Measurements from ENCODE around the gene TNFRSF14.

Gene TNFRSF14

GRCh38 chr1:2512862-2513421 is 43.2 kb upstream of the TNFRSF14 start:
- Histone ChIP-seq H3K27me3 (ENCODE audit: insufficient read depth, poor library complexity, severe bottlenecking) (no peaks in the 10 kb centered on the region), H3K4me3 (replicated peaks; ENCODE audit: insufficient read depth, low read length) (no peak overlapping the region), H3K27ac (replicated peaks) (no peak overlapping the region)
- TF ChIP-seq SPI1 (IDR thresholded peaks at IDR 0.05; ENCODE audit: borderline replicate concordance, low read depth) (no peak), CTCF (IDR thresholded peaks at IDR 0.05; ENCODE audit: insufficient read depth, low read length) (no peak), POLR2AphosphoS5 (IDR thresholded peaks at IDR 0.05; ENCODE audit: low read depth) (no peak), GABPA (IDR thresholded peaks at IDR 0.05; ENCODE audit: low read depth) (no peak)
- TF ChIP-seq, protein P1, sequence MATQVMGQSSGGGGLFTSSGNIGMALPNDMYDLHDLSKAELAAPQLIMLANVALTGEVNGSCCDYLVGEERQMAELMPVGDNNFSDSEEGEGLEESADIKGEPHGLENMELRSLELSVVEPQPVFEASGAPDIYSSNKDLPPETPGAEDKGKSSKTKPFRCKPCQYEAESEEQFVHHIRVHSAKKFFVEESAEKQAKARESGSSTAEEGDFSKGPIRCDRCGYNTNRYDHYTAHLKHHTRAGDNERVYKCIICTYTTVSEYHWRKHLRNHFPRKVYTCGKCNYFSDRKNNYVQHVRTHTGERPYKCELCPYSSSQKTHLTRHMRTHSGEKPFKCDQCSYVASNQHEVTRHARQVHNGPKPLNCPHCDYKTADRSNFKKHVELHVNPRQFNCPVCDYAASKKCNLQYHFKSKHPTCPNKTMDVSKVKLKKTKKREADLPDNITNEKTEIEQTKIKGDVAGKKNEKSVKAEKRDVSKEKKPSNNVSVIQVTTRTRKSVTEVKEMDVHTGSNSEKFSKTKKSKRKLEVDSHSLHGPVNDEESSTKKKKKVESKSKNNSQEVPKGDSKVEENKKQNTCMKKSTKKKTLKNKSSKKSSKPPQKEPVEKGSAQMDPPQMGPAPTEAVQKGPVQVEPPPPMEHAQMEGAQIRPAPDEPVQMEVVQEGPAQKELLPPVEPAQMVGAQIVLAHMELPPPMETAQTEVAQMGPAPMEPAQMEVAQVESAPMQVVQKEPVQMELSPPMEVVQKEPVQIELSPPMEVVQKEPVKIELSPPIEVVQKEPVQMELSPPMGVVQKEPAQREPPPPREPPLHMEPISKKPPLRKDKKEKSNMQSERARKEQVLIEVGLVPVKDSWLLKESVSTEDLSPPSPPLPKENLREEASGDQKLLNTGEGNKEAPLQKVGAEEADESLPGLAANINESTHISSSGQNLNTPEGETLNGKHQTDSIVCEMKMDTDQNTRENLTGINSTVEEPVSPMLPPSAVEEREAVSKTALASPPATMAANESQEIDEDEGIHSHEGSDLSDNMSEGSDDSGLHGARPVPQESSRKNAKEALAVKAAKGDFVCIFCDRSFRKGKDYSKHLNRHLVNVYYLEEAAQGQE (IDR thresholded peaks at IDR 0.05; ENCODE audit: insufficient replicate concordance, low read depth), result no peak
- DNase-seq (ENCODE audit: low read depth in 1 of 2, low spot score in 1 of 2), result no peak

DNA sequence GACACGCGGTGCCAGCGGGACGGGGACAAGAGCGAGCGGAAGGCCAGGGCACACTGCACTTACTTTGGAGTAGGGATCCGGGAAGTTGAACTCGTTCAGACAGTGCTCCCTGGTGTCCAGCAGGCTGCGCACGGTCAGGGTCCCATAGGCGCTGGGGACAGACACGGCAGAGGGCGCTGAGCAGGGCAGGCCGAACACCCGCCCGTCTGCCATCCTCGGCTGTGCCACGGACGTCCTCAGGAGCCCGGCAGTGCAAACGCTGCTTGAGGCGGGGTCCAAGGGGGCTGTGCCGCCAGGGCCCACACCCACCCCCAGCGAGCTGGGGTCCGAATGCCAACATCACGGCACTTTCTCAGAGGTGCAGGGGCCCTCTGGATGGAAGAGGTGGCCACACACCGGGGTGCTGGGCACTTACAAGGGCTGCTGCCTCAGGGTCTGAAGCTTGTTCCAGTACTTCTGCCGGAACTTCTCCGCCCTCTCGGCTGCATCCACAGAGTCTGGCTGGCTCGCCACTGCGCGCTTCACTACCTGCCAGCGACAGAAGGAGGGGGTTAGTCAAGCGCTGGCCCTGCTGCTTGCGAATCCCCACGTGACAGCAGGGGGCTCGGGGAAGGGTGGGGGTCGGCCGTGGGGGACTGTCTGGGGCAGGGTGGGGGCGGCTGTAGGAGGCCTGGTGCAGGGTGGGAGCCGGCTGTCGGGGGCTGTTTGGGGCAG is 42.1 kb upstream of the TNFRSF14 start:
- TF ChIP-seq CTCF (IDR thresholded peaks at IDR 0.05; ENCODE audit: insufficient read depth, low read length) (no peak), SPI1 (IDR thresholded peaks at IDR 0.05; ENCODE audit: borderline replicate concordance, low read depth) (no peak), GABPA (IDR thresholded peaks at IDR 0.05; ENCODE audit: low read depth) (no peak), POLR2AphosphoS5 (IDR thresholded peaks at IDR 0.05; ENCODE audit: low read depth) (no peak)
- TF ChIP-seq, protein P1 (IDR thresholded peaks at IDR 0.05; ENCODE audit: insufficient replicate concordance, low read depth), result no peak
- DNase-seq (ENCODE audit: low read depth in 1 of 2, low spot score in 1 of 2), result no peak
- H3K27me3 ChIP-seq (ENCODE audit: insufficient read depth, poor library complexity, severe bottlenecking), result no peaks in the 10 kb centered on the region
- H3K4me3 ChIP-seq (replicated peaks; ENCODE audit: insufficient read depth, low read length), result no peak overlapping the region
- no peak overlapping the region for H3K27ac ChIP-seq (replicated peaks)

DNA sequence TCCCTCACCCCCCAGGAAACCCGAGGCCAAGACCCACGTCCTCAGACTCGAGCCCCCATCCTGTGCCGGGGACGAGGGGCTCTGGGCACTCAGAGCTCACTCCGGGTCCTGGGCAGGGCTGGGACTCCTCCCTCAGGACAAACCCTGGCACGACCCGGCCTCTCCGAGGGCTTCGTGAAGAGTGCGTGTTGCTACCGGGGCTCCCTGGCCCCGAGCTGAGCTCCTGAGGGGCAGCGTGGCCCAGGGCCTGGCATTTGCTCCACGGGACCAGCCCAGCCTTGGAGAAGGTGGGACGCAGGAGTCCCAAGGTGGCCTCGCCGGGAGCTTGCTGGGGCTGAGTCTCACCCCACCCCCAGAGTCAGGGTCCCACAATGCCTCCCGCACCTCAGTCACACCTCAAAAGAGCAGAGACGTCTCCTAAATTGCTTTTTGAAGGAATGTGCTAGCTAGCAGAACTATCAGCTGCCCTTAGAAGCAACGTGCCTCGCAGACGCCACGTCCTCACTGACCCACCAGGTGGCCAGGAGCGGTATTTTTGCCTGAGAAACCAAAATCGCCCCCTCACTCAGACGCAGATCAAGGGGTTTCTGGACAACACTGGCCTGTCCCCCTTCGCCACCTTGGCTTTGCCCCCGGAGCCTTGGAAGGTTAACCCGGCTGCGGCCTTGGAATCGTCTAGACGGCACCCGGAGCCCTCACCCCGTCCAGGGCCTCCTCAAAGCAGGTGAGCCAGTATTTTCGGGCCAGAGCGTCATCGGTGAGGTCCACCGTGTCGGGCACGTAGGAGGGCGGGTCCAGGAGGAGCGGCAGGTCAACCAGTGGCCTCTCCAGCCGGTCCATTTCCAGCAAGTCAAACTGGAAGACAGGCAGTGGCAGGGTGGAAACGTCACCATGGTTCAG is 41.1 kb upstream of the TNFRSF14 start:
- no peak overlapping the region for H3K27ac ChIP-seq (replicated peaks)
- DNase-seq (ENCODE audit: low read depth in 1 of 2, low spot score in 1 of 2), result no peak
- TF ChIP-seq SPI1 (IDR thresholded peaks at IDR 0.05; ENCODE audit: borderline replicate concordance, low read depth) (no peak), CTCF (IDR thresholded peaks at IDR 0.05; ENCODE audit: insufficient read depth, low read length) (no peak), POLR2AphosphoS5 (IDR thresholded peaks at IDR 0.05; ENCODE audit: low read depth) (no peak), GABPA (IDR thresholded peaks at IDR 0.05; ENCODE audit: low read depth) (no peak)
- TF ChIP-seq, protein P1 (IDR thresholded peaks at IDR 0.05; ENCODE audit: insufficient replicate concordance, low read depth), result no peak
- H3K4me3 ChIP-seq (replicated peaks; ENCODE audit: insufficient read depth, low read length), result no peak overlapping the region
- no peaks in the 10 kb centered on the region for H3K27me3 ChIP-seq (ENCODE audit: insufficient read depth, poor library complexity, severe bottlenecking)

Measured in HL-60 (cell line).